ENCODE data around the gene ROR1.

ROR1 gene

DNA sequence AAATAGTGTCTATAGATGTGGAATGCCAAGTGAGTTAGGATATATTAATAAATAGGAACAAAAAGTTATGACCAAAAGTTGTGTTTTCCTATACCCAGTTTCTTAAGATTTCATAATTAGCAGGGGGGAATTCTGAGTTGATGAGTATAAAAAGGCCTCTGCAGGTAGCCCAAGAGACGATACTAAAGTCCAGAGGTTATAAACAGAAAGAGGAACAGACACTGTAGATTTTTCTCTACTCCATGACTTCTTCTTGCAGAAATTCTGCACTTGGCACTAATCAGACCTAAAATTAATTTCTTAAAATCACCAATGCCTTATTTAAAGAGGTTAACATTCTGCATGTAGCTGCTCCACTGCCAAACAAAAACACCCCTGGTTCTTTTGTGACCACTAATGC lies 62.6 kb downstream of the ROR1 start:
- H3K36me3 ChIP-seq (ENCODE audit: control insufficient read depth in 1 of 2, insufficient read depth in 2 of 2, low read depth in 1 of 2, low read length in 2 of 2): no peaks in the 10 kb centered on the region
- H2BK5ac ChIP-seq (ENCODE audit: low read depth, low read length, poor library complexity, severe bottlenecking): no peak overlapping the region
- H3K4me2 ChIP-seq (ENCODE audit: low read length, poor library complexity, severe bottlenecking): no peak overlapping the region
- WGBS: 96% methylated on average over 1 of the region's 1 CpG
- H4K91ac ChIP-seq (ENCODE audit: low read length): no peak overlapping the region
- no peak overlapping the region for H3K23ac ChIP-seq (ENCODE audit: low read length in 2 of 2)
- H3K4me1 ChIP-seq (ENCODE audit: control insufficient read depth, insufficient read depth, low read depth, low read length): peaks cover 4% of the 10 kb centered on the region
- no peak overlapping the region for H2BK12ac ChIP-seq (ENCODE audit: low read length in 2 of 2)
- no peak overlapping the region for H3K27ac ChIP-seq (ENCODE audit: low read length, poor library complexity, severe bottlenecking)
- no peaks in the 10 kb centered on the region for H3K27me3 ChIP-seq (ENCODE audit: control insufficient read depth in 1 of 2, insufficient read depth in 1 of 2, low read length in 2 of 2)
- no peak overlapping the region for H2AFZ ChIP-seq (ENCODE audit: low read depth, low read length)
- no peak overlapping the region for H3K9ac ChIP-seq (ENCODE audit: low read length)
- no peak overlapping the region for H2BK15ac ChIP-seq (ENCODE audit: low read depth, poor library complexity, severe bottlenecking)
- H3K14ac ChIP-seq (ENCODE audit: low read length in 2 of 2): no peak overlapping the region
- H4K8ac ChIP-seq (ENCODE audit: low read length): no peak overlapping the region
- no peak overlapping the region for H3K4ac ChIP-seq (ENCODE audit: low read depth in 1 of 2, low read length in 2 of 2)
- H3K18ac ChIP-seq (ENCODE audit: low read depth in 1 of 2, low read length in 2 of 2): no peak overlapping the region
- no peak for DNase-seq
- H3K79me1 ChIP-seq (replicated peaks; ENCODE audit: low read length, poor library complexity, severe bottlenecking): peaks cover 26% of the 10 kb centered on the region
- H3K4me3 ChIP-seq (ENCODE audit: insufficient read depth in 1 of 2, low read depth in 1 of 2, low read length in 2 of 2): no peak overlapping the region
- H2BK120ac ChIP-seq (ENCODE audit: low read depth, low read length): no peak overlapping the region
- no peak overlapping the region for H2AK5ac ChIP-seq (ENCODE audit: low read length, severe bottlenecking)
- H3K9me3 ChIP-seq (ENCODE audit: control insufficient read depth, low read length): no peaks in the 10 kb centered on the region

DNA sequence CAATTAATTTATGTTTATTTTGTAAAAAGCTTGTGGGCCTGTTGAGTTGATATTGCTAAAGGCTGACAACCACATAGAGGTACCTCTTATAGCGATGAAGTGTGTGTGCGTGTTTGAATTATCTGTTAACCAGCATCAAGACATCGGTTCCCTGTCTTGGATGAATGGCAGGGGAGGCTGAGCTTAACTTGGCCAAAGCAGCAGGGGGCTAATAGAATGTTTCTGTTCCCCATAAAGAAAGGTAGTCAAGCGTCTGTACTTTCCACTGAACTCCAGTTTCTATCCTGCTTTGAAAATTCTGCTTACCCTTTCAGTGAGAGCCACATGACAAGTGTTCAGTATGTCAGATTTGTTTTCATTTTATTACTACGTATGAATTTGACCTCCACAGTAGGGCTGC lies 63.0 kb downstream of the ROR1 start:
- Histone ChIP-seq H3K27me3 (ENCODE audit: control insufficient read depth in 1 of 2, insufficient read depth in 1 of 2, low read length in 2 of 2) (no peaks in the 10 kb centered on the region), H3K27ac (ENCODE audit: low read length, poor library complexity, severe bottlenecking) (no peak overlapping the region), H3K9ac (ENCODE audit: low read length) (no peak overlapping the region), H2BK12ac (ENCODE audit: low read length in 2 of 2) (no peak overlapping the region), H3K9me3 (ENCODE audit: control insufficient read depth, low read length) (no peaks in the 10 kb centered on the region), H3K4ac (ENCODE audit: low read depth in 1 of 2, low read length in 2 of 2) (no peak overlapping the region), H4K91ac (ENCODE audit: low read length) (no peak overlapping the region), H2AK5ac (ENCODE audit: low read length, severe bottlenecking) (no peak overlapping the region), H3K4me2 (ENCODE audit: low read length, poor library complexity, severe bottlenecking) (no peak overlapping the region), H3K4me3 (ENCODE audit: insufficient read depth in 1 of 2, low read depth in 1 of 2, low read length in 2 of 2) (no peak overlapping the region), H2BK15ac (ENCODE audit: low read depth, poor library complexity, severe bottlenecking) (no peak overlapping the region), H3K23ac (ENCODE audit: low read length in 2 of 2) (no peak overlapping the region), H3K79me1 (replicated peaks; ENCODE audit: low read length, poor library complexity, severe bottlenecking) (peaks cover 25% of the 10 kb centered on the region), H2BK5ac (ENCODE audit: low read depth, low read length, poor library complexity, severe bottlenecking) (no peak overlapping the region), H2AFZ (ENCODE audit: low read depth, low read length) (no peak overlapping the region), H4K8ac (ENCODE audit: low read length) (no peak overlapping the region), H3K36me3 (ENCODE audit: control insufficient read depth in 1 of 2, insufficient read depth in 2 of 2, low read depth in 1 of 2, low read length in 2 of 2) (no peaks in the 10 kb centered on the region), H2BK120ac (ENCODE audit: low read depth, low read length) (no peak overlapping the region), H3K14ac (ENCODE audit: low read length in 2 of 2) (no peak overlapping the region), H3K4me1 (ENCODE audit: control insufficient read depth, insufficient read depth, low read depth, low read length) (peaks cover 4% of the 10 kb centered on the region), H3K18ac (ENCODE audit: low read depth in 1 of 2, low read length in 2 of 2) (no peak overlapping the region)
- no peak for DNase-seq
- WGBS: 76% methylated on average over 4 of the region's 5 CpGs

DNA sequence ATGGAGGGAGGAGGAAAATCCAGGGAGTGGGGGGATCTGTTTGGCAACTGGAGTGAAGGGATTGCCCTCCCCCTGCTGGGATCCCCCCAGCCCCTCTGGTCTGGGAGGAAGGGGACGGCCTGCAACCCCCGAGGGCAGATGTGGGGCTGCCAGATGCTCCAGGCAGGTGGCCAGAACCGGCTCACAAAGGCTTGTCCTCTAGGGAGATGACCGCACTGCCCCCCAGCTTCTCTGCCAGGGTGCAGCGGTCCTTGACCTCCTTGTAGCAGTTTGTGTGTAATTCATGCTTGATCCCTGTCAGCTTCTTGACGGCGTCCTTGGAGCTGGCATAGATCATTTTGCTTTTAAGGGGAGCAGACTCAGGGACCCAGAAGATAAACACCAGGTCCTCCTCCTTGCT lies 69.2 kb downstream of the ROR1 start:
- no peak overlapping the region for H3K4me3 ChIP-seq (ENCODE audit: insufficient read depth in 1 of 2, low read depth in 1 of 2, low read length in 2 of 2)
- H2BK120ac ChIP-seq (ENCODE audit: low read depth, low read length): no peak overlapping the region
- no peaks in the 10 kb centered on the region for H3K4me1 ChIP-seq (ENCODE audit: control insufficient read depth, insufficient read depth, low read depth, low read length)
- H2BK15ac ChIP-seq (ENCODE audit: low read depth, poor library complexity, severe bottlenecking): no peak overlapping the region
- no peaks in the 10 kb centered on the region for H3K9me3 ChIP-seq (ENCODE audit: control insufficient read depth, low read length)
- no peak overlapping the region for H3K4me2 ChIP-seq (ENCODE audit: low read length, poor library complexity, severe bottlenecking)
- no peak overlapping the region for H3K4ac ChIP-seq (ENCODE audit: low read depth in 1 of 2, low read length in 2 of 2)
- no peak overlapping the region for H4K8ac ChIP-seq (ENCODE audit: low read length)
- H3K23ac ChIP-seq (ENCODE audit: low read length in 2 of 2): peak overlapping the region in 1 of 2 experiments; percentile 50
- no peak for DNase-seq
- H3K14ac ChIP-seq (ENCODE audit: low read length in 2 of 2): peak overlapping the region in 1 of 2 experiments; percentile 7
- H4K91ac ChIP-seq (ENCODE audit: low read length): no peak overlapping the region
- no peak overlapping the region for H2AFZ ChIP-seq (ENCODE audit: low read depth, low read length)
- H3K18ac ChIP-seq (ENCODE audit: low read depth in 1 of 2, low read length in 2 of 2): no peak overlapping the region
- H3K79me1 ChIP-seq (replicated peaks; ENCODE audit: low read length, poor library complexity, severe bottlenecking): peaks cover 24% of the 10 kb centered on the region
- no peak overlapping the region for H3K9ac ChIP-seq (ENCODE audit: low read length)
- no peaks in the 10 kb centered on the region for H3K36me3 ChIP-seq (ENCODE audit: control insufficient read depth in 1 of 2, insufficient read depth in 2 of 2, low read depth in 1 of 2, low read length in 2 of 2)
- no peak overlapping the region for H2AK5ac ChIP-seq (ENCODE audit: low read length, severe bottlenecking)
- H3K27ac ChIP-seq (ENCODE audit: low read length, poor library complexity, severe bottlenecking): no peak overlapping the region
- H3K27me3 ChIP-seq (ENCODE audit: control insufficient read depth in 1 of 2, insufficient read depth in 1 of 2, low read length in 2 of 2): no peaks in the 10 kb centered on the region
- H2BK5ac ChIP-seq (ENCODE audit: low read depth, low read length, poor library complexity, severe bottlenecking): no peak overlapping the region
- WGBS: 79% methylated on average over 7 of the region's 7 CpGs
- H2BK12ac ChIP-seq (ENCODE audit: low read length in 2 of 2): peak overlapping the region in 1 of 2 experiments; percentile 13

DNA sequence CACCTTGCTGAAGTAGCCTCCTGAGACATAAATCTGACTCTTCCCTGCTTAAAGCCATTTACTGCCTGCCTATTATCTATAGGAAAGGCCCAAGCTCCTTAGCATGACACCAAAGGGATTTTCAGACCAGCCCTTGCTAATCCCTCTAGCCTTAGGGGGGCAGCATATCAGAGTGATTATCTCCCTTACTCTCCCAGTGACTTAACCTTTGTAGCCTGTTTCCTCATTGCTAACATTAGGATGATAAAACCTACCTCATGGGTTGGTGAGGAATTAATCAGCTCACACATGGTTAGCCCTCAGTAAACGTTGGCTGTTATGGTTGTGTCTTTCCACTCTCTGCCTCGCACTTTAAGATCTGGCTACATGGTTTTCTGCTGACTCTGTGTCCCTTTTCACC lies 70.1 kb downstream of the ROR1 start:
- no peak for DNase-seq
- H4K91ac ChIP-seq (ENCODE audit: low read length): no peak overlapping the region
- no peaks in the 10 kb centered on the region for H3K27me3 ChIP-seq (ENCODE audit: control insufficient read depth in 1 of 2, insufficient read depth in 1 of 2, low read length in 2 of 2)
- H3K9me3 ChIP-seq (ENCODE audit: control insufficient read depth, low read length): no peaks in the 10 kb centered on the region
- no peak overlapping the region for H2AK5ac ChIP-seq (ENCODE audit: low read length, severe bottlenecking)
- H2BK120ac ChIP-seq (ENCODE audit: low read depth, low read length): no peak overlapping the region
- H3K4me3 ChIP-seq (ENCODE audit: insufficient read depth in 1 of 2, low read depth in 1 of 2, low read length in 2 of 2): no peak overlapping the region
- H3K4me2 ChIP-seq (ENCODE audit: low read length, poor library complexity, severe bottlenecking): no peak overlapping the region
- H3K79me1 ChIP-seq (replicated peaks; ENCODE audit: low read length, poor library complexity, severe bottlenecking): peaks cover 22% of the 10 kb centered on the region
- no peak overlapping the region for H3K27ac ChIP-seq (ENCODE audit: low read length, poor library complexity, severe bottlenecking)
- no peak overlapping the region for H3K9ac ChIP-seq (ENCODE audit: low read length)
- H3K18ac ChIP-seq (ENCODE audit: low read depth in 1 of 2, low read length in 2 of 2): no peak overlapping the region
- H4K8ac ChIP-seq (ENCODE audit: low read length): no peak overlapping the region
- WGBS: 62% methylated on average over 2 of the region's 2 CpGs
- H2BK15ac ChIP-seq (ENCODE audit: low read depth, poor library complexity, severe bottlenecking): no peak overlapping the region
- no peak overlapping the region for H2AFZ ChIP-seq (ENCODE audit: low read depth, low read length)
- no peak overlapping the region for H3K4ac ChIP-seq (ENCODE audit: low read depth in 1 of 2, low read length in 2 of 2)
- no peak overlapping the region for H2BK12ac ChIP-seq (ENCODE audit: low read length in 2 of 2)
- H3K36me3 ChIP-seq (ENCODE audit: control insufficient read depth in 1 of 2, insufficient read depth in 2 of 2, low read depth in 1 of 2, low read length in 2 of 2): no peaks in the 10 kb centered on the region
- no peak overlapping the region for H3K23ac ChIP-seq (ENCODE audit: low read length in 2 of 2)
- no peak overlapping the region for H2BK5ac ChIP-seq (ENCODE audit: low read depth, low read length, poor library complexity, severe bottlenecking)
- H3K14ac ChIP-seq (ENCODE audit: low read length in 2 of 2): no peak overlapping the region
- H3K4me1 ChIP-seq (ENCODE audit: control insufficient read depth, insufficient read depth, low read depth, low read length): no peaks in the 10 kb centered on the region
